Panc1 (cell line): ENCODE results near the gene MYBPC3.

ENCODE experiments used
- CTCF ChIP-seq: fragments of 450-650 bp; IDR thresholded peaks from 2 replicates; pipeline ENCODE4 v1.5.1; 2017; ENCODE audit warnings: mild to moderate bottlenecking
- POLR2AphosphoS5 ChIP-seq: IDR thresholded peaks from 2 replicates; pipeline ENCODE4 v1.6.1; 2012; ENCODE audit warnings: mild to moderate bottlenecking, low read depth, low read length, moderate library complexity
- SIN3A ChIP-seq: IDR thresholded peaks from 2 replicates; pipeline ENCODE4 v1.6.1; 2012; ENCODE audit warnings: low read depth, mild to moderate bottlenecking, low read length, moderate library complexity, borderline replicate concordance; ENCODE audit not compliant: insufficient read depth
- TCF7L2 ChIP-seq: IDR thresholded peaks from 2 replicates; pipeline ENCODE4 v1.6.1; 2011; ENCODE audit warnings: mild to moderate bottlenecking, low read depth, low read length, inconsistent platforms
- TF ChIP-seq, protein P1 (sequence below), 2 experiments: IDR thresholded peaks; 2 replicates each; pipeline ENCODE4 v1.6.1; 2011 to 2012; ENCODE audit warnings: low read depth in 2 of 2, control low read depth in 1 of 2, low read length in 1 of 2, mild to moderate bottlenecking in 1 of 2, moderate library complexity in 1 of 2; ENCODE audit not compliant: insufficient read depth in 1 of 2

- TF ChIP-seq, protein P1, sequence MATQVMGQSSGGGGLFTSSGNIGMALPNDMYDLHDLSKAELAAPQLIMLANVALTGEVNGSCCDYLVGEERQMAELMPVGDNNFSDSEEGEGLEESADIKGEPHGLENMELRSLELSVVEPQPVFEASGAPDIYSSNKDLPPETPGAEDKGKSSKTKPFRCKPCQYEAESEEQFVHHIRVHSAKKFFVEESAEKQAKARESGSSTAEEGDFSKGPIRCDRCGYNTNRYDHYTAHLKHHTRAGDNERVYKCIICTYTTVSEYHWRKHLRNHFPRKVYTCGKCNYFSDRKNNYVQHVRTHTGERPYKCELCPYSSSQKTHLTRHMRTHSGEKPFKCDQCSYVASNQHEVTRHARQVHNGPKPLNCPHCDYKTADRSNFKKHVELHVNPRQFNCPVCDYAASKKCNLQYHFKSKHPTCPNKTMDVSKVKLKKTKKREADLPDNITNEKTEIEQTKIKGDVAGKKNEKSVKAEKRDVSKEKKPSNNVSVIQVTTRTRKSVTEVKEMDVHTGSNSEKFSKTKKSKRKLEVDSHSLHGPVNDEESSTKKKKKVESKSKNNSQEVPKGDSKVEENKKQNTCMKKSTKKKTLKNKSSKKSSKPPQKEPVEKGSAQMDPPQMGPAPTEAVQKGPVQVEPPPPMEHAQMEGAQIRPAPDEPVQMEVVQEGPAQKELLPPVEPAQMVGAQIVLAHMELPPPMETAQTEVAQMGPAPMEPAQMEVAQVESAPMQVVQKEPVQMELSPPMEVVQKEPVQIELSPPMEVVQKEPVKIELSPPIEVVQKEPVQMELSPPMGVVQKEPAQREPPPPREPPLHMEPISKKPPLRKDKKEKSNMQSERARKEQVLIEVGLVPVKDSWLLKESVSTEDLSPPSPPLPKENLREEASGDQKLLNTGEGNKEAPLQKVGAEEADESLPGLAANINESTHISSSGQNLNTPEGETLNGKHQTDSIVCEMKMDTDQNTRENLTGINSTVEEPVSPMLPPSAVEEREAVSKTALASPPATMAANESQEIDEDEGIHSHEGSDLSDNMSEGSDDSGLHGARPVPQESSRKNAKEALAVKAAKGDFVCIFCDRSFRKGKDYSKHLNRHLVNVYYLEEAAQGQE (IDR thresholded peaks at IDR 0.05; ENCODE audit: insufficient read depth in 1 of 2, low read depth in 2 of 2, low read length in 1 of 2), result no peak
- TF ChIP-seq CTCF (no peak), POLR2AphosphoS5 (no peak), SIN3A (no peak), TCF7L2 (no peak)
Observed at GRCh38 chr11:47342036-47342803, 10.3 kb downstream of the MYBPC3 start.
